ENCODE data around the gene CDKAL1. TPM values are rescaled to one million over a fixed set of nuclear protein-coding genes. Genes with fewer than 3 reads are reported as not detected.
A peak's percentile ranks its signal among the peaks of the same experiment; 100 is the strongest.

The CDKAL1 gene
- total RNA-seq, 1 donor = 26.8 TPM

DNA sequence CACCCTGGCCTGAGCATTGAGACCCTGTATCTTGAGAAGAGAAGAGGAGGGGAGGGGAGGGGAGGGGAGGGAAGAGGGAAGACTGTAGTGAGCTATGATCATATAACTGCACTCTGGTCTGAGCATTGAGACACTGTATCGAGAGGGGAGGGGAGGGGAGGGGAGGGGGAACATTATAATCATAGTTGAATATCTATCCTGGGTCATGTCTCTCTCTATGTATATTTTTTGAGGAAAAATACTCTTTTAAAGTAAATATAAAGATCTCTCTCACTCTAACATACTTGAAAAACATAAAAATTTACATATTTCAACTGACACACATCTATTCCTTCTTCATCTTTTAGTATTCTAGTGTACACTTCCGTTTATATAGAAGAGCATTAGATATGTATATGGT, 431.0 kb downstream of the CDKAL1 start:
- TF ChIP-seq, protein P1, sequence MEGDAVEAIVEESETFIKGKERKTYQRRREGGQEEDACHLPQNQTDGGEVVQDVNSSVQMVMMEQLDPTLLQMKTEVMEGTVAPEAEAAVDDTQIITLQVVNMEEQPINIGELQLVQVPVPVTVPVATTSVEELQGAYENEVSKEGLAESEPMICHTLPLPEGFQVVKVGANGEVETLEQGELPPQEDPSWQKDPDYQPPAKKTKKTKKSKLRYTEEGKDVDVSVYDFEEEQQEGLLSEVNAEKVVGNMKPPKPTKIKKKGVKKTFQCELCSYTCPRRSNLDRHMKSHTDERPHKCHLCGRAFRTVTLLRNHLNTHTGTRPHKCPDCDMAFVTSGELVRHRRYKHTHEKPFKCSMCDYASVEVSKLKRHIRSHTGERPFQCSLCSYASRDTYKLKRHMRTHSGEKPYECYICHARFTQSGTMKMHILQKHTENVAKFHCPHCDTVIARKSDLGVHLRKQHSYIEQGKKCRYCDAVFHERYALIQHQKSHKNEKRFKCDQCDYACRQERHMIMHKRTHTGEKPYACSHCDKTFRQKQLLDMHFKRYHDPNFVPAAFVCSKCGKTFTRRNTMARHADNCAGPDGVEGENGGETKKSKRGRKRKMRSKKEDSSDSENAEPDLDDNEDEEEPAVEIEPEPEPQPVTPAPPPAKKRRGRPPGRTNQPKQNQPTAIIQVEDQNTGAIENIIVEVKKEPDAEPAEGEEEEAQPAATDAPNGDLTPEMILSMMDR (IDR thresholded peaks at IDR 0.05; ENCODE audit: insufficient read depth, low read depth, low read length) = no peak
- DNase-seq (ENCODE audit: low read depth) = no peak

DNA sequence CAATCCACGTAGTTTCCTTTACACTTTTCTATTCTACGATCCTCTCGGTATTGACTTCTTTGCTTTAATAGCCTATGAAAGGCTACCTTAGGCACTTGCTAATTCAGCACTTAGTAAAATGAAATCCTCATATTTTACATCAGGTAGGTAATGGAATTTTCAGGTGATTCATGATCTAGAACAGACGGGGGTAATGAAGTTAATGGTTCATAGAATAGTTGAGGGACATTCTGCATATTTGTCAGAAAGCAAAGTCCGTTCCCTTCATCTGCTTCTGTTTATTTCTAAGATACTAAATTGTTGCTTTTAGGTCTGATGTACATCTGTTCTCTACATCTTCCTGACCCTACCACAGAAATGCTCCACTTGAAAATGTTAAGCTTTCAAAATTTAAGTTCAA, 431.7 kb downstream of the CDKAL1 start:
- H3K4me3 ChIP-seq (ENCODE audit: low read depth, low read length) = no peak overlapping the region
- TF ChIP-seq, protein P1 (IDR thresholded peaks at IDR 0.05; ENCODE audit: insufficient read depth, low read depth, low read length) = no peak
- DNase-seq (ENCODE audit: low read depth) = no peak

More for the DNA sequence above, 431.0 kb downstream of the CDKAL1 start:
- H3K4me3 ChIP-seq (ENCODE audit: low read depth, low read length) = no peak overlapping the region

DNA sequence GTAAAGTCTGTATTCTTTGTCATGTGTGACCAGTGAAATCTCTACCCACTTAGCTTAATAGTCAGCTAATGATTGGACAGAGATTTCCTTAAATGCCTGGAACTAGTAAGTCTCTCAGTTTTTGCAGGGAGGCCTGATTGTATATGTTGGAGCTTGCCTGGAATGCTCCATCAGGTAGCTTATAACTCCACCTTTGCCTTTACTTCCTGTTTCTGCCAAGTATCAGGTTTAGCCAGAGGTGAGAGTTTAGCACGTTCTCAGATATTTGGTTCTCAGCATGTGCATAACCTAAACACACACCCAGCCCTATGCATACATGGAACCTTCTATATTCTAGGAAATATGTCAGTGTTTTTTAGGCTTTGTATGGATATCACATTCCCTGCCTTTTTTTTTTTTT, 435.3 kb downstream of the CDKAL1 start:
- TF ChIP-seq, protein P1 (IDR thresholded peaks at IDR 0.05; ENCODE audit: insufficient read depth, low read depth, low read length) = no peak
- no peak for DNase-seq (ENCODE audit: low read depth)

DNA sequence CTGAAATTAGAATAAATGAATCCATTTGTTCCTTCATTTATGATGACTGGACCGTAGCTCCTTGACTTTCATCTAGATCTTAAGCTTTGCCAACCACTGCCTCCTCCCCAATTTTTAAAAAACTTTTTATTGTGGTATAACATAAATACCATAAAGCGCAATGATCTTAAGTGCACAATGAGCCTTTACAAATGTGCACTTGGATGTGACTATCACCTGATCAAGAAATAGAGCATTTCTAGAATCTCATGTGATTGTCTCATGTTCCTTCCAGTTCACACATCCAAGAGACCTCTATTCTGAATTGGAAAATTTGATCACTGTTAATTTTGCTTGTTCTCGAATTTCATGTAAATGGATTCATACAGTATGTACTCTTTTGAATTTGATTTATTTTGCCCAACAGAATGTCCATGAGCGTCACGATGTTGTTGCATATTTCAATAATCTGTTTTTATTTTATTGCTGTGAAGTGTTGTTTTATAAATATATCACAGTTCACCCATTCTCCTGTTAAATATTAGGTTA, 442.2 kb downstream of the CDKAL1 start:
- H3K4me3 ChIP-seq (ENCODE audit: low read depth, low read length) = no peak overlapping the region
- TF ChIP-seq, protein P1 (IDR thresholded peaks at IDR 0.05; ENCODE audit: insufficient read depth, low read depth, low read length) = no peak
- no peak for DNase-seq (ENCODE audit: low read depth)

More for the DNA sequence above, 435.3 kb downstream of the CDKAL1 start:
- no peak overlapping the region for H3K4me3 ChIP-seq (ENCODE audit: low read depth, low read length)

DNA sequence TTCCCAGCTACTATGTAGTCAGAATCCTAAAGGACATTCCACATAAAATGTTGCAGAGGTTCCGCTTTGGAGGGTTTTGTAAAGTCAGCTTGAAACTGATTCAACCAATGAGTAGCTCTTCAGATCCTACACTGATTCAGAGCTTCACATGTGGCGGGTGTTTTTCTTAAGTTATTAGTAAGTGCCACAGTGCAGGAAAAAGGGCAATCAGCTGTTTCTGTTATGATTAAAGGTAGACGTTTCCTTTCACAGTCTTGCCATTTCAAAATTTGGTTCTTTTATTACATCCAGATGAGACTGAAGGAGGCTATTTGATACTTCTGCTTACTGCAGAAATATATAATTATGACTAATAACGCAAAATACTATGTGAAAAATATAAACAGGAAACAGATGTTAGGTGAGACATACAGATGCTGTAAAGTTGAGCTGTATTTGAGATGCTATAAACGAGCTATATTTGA, 443.9 kb downstream of the CDKAL1 start:
- TF ChIP-seq, protein P1 (IDR thresholded peaks at IDR 0.05; ENCODE audit: insufficient read depth, low read depth, low read length) = no peak
- DNase-seq (ENCODE audit: low read depth) = peak; percentile 86
- no peak overlapping the region for H3K4me3 ChIP-seq (ENCODE audit: low read depth, low read length)

DNA sequence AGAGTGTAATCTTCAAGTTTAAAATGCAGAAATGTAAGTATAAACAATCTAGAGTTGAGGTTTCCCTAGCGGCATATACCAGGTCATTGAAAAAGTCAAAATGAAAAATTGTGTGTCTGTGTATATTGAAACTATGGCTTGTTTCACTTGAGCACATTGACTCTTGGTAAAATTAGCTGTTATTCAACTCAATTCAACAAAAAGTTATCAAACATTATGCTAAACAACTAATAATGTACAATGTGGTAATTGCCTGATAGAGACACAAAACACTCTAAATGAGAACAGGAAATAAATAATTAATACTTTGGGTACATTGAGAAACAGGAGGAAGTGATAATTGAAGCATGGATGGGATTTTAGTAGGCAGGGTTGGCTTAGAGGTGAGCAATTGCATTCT, 444.8 kb downstream of the CDKAL1 start:
- TF ChIP-seq, protein P1 (IDR thresholded peaks at IDR 0.05; ENCODE audit: insufficient read depth, low read depth, low read length) = no peak
- no peak overlapping the region for H3K4me3 ChIP-seq (ENCODE audit: low read depth, low read length)
- no peak for DNase-seq (ENCODE audit: low read depth)

DNA sequence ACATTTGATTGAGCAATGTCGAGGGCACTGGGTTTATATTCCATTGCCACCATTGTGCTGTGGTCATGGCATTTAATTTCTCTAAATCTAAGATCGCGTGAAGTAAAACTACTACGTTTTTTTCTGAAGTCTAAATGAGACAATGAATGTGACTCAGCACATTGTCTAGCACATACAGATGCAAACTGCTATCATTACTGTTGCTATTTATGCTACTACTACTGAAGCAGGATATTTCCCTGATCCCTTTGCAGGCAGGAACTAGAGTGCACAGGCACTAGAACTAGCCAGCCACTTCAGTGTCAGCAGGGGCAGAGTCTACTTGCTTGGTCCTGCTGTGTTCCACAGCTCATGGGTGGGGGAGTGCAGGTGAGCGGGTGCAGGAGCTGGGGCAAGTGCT, 449.7 kb downstream of the CDKAL1 start:
- H3K4me3 ChIP-seq (ENCODE audit: low read depth, low read length) = no peak overlapping the region
- DNase-seq (ENCODE audit: low read depth) = no peak
- TF ChIP-seq, protein P1 (IDR thresholded peaks at IDR 0.05; ENCODE audit: insufficient read depth, low read depth, low read length) = no peak

Measured in fibroblast of villous mesenchyme (primary cell).